Astrocyte (in vitro differentiated cells and primary cell): ENCODE measurements around the gene TWIST2.

ENCODE experiments used
- EZH2 ChIP-seq: IDR thresholded peaks from 2 replicates; pipeline ENCODE4 v1.6.1; 2012; ENCODE audit warnings: mild to moderate bottlenecking, low read length, inconsistent platforms; ENCODE audit not compliant: insufficient read depth
- TF ChIP-seq, protein P1 (sequence below): IDR thresholded peaks from 2 replicates; pipeline ENCODE4 v1.5.1; 2011; ENCODE audit warnings: low read depth, mild to moderate bottlenecking, inconsistent platforms, low read length, moderate library complexity; ENCODE audit not compliant: insufficient read depth

DNA sequence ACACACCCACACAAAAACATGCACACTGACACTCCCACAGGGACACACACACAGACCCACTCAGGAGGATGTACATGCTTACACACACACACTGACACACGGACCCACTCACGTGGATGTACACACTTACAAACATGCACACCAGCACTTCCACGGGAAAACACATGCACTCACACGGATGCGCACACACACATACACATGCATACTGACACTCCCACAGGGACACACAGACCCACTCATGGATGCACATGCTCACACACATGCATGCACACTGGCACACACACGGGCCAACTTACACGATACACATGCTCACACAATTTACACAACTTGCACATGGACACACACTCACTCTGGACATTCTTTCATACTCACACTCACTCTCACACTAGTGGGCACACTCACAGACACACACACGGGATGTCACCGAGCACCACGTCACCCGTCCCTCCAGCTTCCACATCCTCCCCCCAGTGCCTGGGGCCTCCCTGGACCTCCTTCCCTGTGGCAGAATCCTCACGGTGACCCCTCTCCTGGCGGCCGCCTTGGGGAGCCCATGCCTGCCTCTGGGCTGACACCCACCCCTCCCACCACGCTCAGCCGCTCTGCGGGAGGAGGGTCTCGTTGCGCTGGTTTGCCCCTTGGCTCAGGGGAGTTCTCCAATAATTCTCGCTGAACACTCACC lies 58.5 kb downstream of the TWIST2 start:
- TF ChIP-seq, protein P1, sequence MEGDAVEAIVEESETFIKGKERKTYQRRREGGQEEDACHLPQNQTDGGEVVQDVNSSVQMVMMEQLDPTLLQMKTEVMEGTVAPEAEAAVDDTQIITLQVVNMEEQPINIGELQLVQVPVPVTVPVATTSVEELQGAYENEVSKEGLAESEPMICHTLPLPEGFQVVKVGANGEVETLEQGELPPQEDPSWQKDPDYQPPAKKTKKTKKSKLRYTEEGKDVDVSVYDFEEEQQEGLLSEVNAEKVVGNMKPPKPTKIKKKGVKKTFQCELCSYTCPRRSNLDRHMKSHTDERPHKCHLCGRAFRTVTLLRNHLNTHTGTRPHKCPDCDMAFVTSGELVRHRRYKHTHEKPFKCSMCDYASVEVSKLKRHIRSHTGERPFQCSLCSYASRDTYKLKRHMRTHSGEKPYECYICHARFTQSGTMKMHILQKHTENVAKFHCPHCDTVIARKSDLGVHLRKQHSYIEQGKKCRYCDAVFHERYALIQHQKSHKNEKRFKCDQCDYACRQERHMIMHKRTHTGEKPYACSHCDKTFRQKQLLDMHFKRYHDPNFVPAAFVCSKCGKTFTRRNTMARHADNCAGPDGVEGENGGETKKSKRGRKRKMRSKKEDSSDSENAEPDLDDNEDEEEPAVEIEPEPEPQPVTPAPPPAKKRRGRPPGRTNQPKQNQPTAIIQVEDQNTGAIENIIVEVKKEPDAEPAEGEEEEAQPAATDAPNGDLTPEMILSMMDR = no peak
- TF ChIP-seq EZH2 = no peak
